NCI-H1694 (cell line): ENCODE data around the gene ACO2.
"Not testable (repeated sequence)": the region's sequence is repeated elsewhere in the genome, so short reads cannot be mapped to it uniquely, and the experiment has no call there.

Experiments
- DNase-seq: peaks from one replicate; lab custom pipeline; 2025; lab: John Stamatoyannopoulos, UW

Gene ACO2

GRCh38 chr22:41568811-41569210 is 99.9 kb downstream of the ACO2 start:
- DNase-seq, result no peak

- no peak for DNase-seq
These were observed 101.3 kb downstream of the ACO2 start for GRCh38 chr22:41570221-41570620.

- DNase-seq, result no peak
These were observed 102.9 kb downstream of the ACO2 start for GRCh38 chr22:41571786-41572185.

GRCh38 chr22:41572305-41572704 is 103.4 kb downstream of the ACO2 start:
- DNase-seq, result not testable (repeated sequence)

- no peak for DNase-seq
These were observed 104.8 kb downstream of the ACO2 start for GRCh38 chr22:41573677-41574076.

GRCh38 chr22:41574847-41575381 is 106.0 kb downstream of the ACO2 start:
- no peak for DNase-seq

- DNase-seq, result no peak
These were observed 106.6 kb downstream of the ACO2 start for GRCh38 chr22:41575533-41575932.

- peak; percentile 43 for DNase-seq
These were observed 108.0 kb downstream of the ACO2 start for GRCh38 chr22:41576877-41577276.

- DNase-seq, result no peak
These were observed 109.2 kb downstream of the ACO2 start for GRCh38 chr22:41578114-41578513.
